Activated CD8-positive, alpha-beta T cell treated with anti-CD3 and anti-CD28 coated beads for 36 hours (primary cell): ENCODE measurements around the gene GDPD1. TPM values are rescaled to one million over a fixed set of nuclear protein-coding genes. Genes with fewer than 3 reads are reported as not detected.
A peak's percentile ranks its signal among the peaks of the same experiment; 100 is the strongest.

Experiments
- ATAC-seq: fragments of 200-7000 bp; cut with Tn5 transposase; one replicate; pipeline ENCODE4 v1.10.0; 2021; ENCODE audit warnings: mild to moderate bottlenecking, moderate library complexity
- CTCF ChIA-PET: fragments of 350-600 bp; sonication (Branson Sonifier 250); formaldehyde crosslinking; loops from one replicate; lab custom pipeline; 2021; ENCODE audit warnings: antibody characterized with exemption; lab: Charles Lee
- POLR2A ChIA-PET: fragments of 350-600 bp; sonication (Branson Sonifier 250); formaldehyde crosslinking; loops from one replicate; lab custom pipeline; 2021; ENCODE audit warnings: antibody characterized with exemption; lab: Charles Lee
- DNase-seq: peaks from one replicate; pipeline ENCODE4 v3.0.0-alpha.2; 2020
- H3K27ac Mint-ChIP-seq: one replicate; pipeline ENCODE4 v1.8.0; 2021; ENCODE audit warnings: mild to moderate bottlenecking, mixed read lengths
- H3K27me3 Mint-ChIP-seq: one replicate; pipeline ENCODE4 v1.8.0; 2021; ENCODE audit warnings: mixed read lengths
- H3K36me3 Mint-ChIP-seq: one replicate; pipeline ENCODE4 v1.8.0; 2021; ENCODE audit warnings: low read depth, mixed read lengths
- H3K4me1 Mint-ChIP-seq: one replicate; pipeline ENCODE4 v1.8.0; 2021; ENCODE audit warnings: low read depth, mixed read lengths
- H3K4me3 Mint-ChIP-seq: one replicate; pipeline ENCODE4 v1.8.0; 2021; ENCODE audit warnings: mild to moderate bottlenecking, moderate library complexity, mixed read lengths
- H3K9me3 Mint-ChIP-seq: one replicate; pipeline ENCODE4 v1.8.0; 2021; ENCODE audit warnings: mixed read lengths
- intact Hi-C: fragments of 100-400 bp; cut with micrococcal nuclease; formaldehyde crosslinking; loops from one replicate; pipeline ENCODE4 v1.10.0; 2022
- total RNA-seq, 2 experiments: library from RNA; stranded (reverse); gene quantifications; one replicate each; pipeline ENCODE4 v1.2.3, GENCODE V29; 2021
- TF ChIP-seq, protein P1 (sequence below): fragments of 200-600 bp; IDR thresholded peaks from one replicate; pipeline ENCODE4 v1.8.0; 2022; ENCODE audit warnings: antibody characterized with exemption, mild to moderate bottlenecking

Gene GDPD1
- total RNA-seq: 1 to 10 TPM; 1.3 to 2.0 TPM

DNA sequence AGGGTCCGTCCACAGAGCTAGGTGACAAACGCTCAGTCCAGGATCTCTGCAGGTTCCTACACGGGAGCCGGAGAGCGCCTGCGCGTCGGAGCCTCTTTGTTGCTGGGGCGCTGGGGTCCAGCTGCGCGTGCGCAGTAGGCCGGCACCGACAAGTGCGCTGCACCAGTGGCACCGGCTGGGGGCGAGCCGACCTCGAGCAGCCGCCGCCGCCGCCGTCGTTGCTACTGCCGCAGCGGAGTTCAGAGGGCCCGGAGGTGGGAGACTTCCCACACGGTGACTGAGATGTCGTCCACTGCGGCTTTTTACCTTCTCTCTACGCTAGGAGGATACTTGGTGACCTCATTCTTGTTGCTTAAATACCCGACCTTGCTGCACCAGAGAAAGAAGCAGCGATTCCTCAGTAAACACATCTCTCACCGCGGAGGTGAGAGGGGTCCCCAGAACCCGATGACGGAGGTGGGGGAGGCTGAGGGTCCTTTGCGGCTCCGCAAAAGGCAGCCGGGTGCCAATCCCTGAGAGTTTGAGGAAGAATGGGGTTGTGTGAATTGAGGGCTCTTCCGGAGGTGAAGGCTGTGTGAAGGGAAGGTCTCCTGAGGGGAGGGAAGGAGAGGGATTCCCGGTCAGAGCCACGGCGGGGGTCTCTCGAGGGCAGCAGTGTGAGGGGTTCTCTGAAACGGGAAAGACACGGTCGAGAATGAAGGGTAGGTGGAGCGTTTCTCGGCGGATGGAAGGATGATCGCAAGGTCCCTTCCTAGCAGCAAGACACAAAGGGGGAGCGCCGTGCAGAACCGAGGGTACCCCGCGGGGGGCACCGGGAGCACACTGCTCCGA, at the start of gene GDPD1:
GDPD1 (plus strand) TSS at position 184 of the 831 bp plus-strand sequence; CDS start at position 283, 99 bp downstream.
- H3K36me3 Mint-ChIP-seq: no peaks in the 10 kb centered on the region
- intact Hi-C loops: no loop called here
- ChIA-PET CTCF (interaction anchor here (0.6 to 2.6 kb wide), 5 partner anchors 10 to 399 kb away, joined by 3 to 25 read pairs (median 4); partner anchors contain the start of genes CLTC and SMG8), POLR2A (interaction anchor here (1.2 to 2.2 kb wide), 2 partner anchors 9 to 114 kb away, joined by 3 to 13 read pairs; no protein-coding TSS in a partner anchor)
- DNase-seq (peak; percentile 98), ATAC-seq (peak; percentile 99)
- no peaks in the 10 kb centered on the region for H3K27me3 Mint-ChIP-seq
- TF ChIP-seq, protein P1, sequence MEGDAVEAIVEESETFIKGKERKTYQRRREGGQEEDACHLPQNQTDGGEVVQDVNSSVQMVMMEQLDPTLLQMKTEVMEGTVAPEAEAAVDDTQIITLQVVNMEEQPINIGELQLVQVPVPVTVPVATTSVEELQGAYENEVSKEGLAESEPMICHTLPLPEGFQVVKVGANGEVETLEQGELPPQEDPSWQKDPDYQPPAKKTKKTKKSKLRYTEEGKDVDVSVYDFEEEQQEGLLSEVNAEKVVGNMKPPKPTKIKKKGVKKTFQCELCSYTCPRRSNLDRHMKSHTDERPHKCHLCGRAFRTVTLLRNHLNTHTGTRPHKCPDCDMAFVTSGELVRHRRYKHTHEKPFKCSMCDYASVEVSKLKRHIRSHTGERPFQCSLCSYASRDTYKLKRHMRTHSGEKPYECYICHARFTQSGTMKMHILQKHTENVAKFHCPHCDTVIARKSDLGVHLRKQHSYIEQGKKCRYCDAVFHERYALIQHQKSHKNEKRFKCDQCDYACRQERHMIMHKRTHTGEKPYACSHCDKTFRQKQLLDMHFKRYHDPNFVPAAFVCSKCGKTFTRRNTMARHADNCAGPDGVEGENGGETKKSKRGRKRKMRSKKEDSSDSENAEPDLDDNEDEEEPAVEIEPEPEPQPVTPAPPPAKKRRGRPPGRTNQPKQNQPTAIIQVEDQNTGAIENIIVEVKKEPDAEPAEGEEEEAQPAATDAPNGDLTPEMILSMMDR: peak; percentile 70
- peak within 1 kb of the TSS; percentile 87 for H3K27ac Mint-ChIP-seq
- peaks cover 6% of the 10 kb centered on the region for H3K4me1 Mint-ChIP-seq
- no peaks in the 10 kb centered on the region for H3K9me3 Mint-ChIP-seq
- H3K4me3 Mint-ChIP-seq: peak within 1 kb of the TSS; percentile 96

DNA sequence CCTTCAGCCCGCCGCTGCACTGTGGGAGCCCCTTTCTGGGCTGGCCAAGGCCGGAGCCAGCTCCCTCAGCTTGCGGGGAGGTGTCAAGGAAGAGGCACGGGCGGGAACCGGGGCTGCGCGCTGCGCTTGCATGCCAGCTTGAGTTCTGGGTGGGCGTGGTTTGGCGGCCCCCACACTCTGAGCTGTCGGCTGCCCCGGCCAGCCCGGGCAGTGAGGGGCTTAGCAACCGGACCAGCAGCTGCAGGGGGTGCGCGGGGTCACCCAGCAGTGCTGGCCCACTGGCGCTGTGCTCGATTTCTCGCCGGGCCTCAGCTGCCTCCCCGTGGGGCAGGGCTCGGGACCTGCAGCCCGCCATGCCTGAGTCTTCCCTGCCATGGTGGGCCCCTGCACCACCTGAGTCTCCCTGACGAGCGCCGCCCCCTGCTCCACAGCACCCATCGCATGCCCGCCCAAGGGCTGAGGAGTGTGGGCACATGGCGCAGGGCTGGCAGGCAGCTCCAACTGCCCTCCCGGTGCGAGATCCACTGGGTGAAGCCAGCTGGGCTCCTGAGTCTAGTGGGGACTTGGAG, 47.8 kb upstream of the GDPD1 start:
- ChIA-PET CTCF (no interaction called here), POLR2A (no interaction called here)
- Mint-ChIP-seq H3K36me3 (peaks cover 23% of the 10 kb centered on the region), H3K27ac (no peak overlapping the region), H3K27me3 (no peaks in the 10 kb centered on the region), H3K4me3 (no peak overlapping the region), H3K9me3 (peaks cover 2% of the 10 kb centered on the region), H3K4me1 (peaks cover 6% of the 10 kb centered on the region)
- DNase-seq (no peak), ATAC-seq (no peak)
- intact Hi-C loops: no loop called here
- TF ChIP-seq, protein P1: no peak

DNA sequence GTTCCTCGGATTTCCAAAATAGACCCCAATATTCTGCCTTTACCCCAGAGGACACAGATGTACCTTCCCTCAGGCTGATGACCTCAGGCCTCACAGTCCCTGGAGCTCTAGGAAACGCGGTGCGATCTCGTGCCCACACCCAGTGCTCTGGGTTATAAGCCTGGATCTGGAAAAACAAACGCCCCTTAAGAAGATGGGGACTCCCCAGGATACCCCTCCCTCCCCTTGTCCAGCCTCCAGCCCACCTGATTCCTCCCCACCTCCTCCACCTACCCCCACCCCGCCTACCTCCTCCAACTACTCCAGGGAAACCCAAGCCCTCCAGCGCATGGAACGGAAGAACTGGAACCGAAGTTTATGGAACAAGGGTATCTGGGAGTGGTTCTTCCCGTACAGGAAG, 45.6 kb upstream of the GDPD1 start:
- peaks cover 2% of the 10 kb centered on the region for H3K9me3 Mint-ChIP-seq
- intact Hi-C loops: no loop called here
- ATAC-seq (no peak), DNase-seq (no peak)
- no peak overlapping the region for H3K27ac Mint-ChIP-seq
- peaks cover 23% of the 10 kb centered on the region for H3K36me3 Mint-ChIP-seq
- peaks cover 2% of the 10 kb centered on the region for H3K4me1 Mint-ChIP-seq
- TF ChIP-seq, protein P1: no peak
- ChIA-PET CTCF (no interaction called here), POLR2A (no interaction called here)
- no peak overlapping the region for H3K4me3 Mint-ChIP-seq
- H3K27me3 Mint-ChIP-seq: no peaks in the 10 kb centered on the region

DNA sequence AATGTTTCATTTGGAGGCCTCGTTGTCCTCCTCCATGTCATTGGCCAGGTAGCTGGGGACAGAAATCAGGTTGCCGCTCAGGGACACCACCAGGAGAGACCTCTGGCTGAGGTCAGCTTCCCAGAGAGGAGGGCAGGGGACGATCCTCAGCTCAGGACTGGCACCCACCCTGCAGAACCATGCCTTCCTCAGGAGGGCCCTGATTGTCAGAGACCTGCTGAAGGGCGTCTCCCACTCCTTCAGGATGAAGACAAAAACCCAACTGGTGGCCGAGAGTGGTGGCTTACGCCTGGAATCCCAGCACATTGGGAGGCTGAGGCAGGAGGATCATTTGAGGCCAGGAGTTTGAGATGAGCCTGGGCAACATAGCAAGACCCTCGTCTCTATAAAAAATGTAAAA, 45.2 kb upstream of the GDPD1 start:
- no peak overlapping the region for H3K4me3 Mint-ChIP-seq
- H3K27ac Mint-ChIP-seq: no peak overlapping the region
- intact Hi-C loops: no loop called here
- H3K36me3 Mint-ChIP-seq: peaks cover 23% of the 10 kb centered on the region
- POLR2A ChIA-PET: no interaction called here
- H3K27me3 Mint-ChIP-seq: no peaks in the 10 kb centered on the region
- TF ChIP-seq, protein P1: no peak
- DNase-seq (no peak), ATAC-seq (no peak)
- CTCF ChIA-PET: no interaction called here
- peaks cover 2% of the 10 kb centered on the region for H3K4me1 Mint-ChIP-seq
- peaks cover 2% of the 10 kb centered on the region for H3K9me3 Mint-ChIP-seq
